Osteoblast (primary cell): ENCODE measurements around the gene GPR78. TPM values are rescaled to one million over a fixed set of nuclear protein-coding genes. Genes with fewer than 3 reads are reported as not detected.

Experiments
- DNase-seq: peaks from one replicate; pipeline ENCODE4 v3.0.0; 2011; ENCODE audit warnings: low spot score, mixed read lengths; ENCODE audit not compliant: insufficient read length; ENCODE audit errors: missing footprints
- H2AFZ ChIP-seq: 2 replicates; pipeline ENCODE4 v1.6.0; 2011; ENCODE audit warnings: mild to moderate bottlenecking, low read length
- H3K27ac ChIP-seq: 2 replicates; pipeline ENCODE4 v1.5.1; 2011; ENCODE audit warnings: mild to moderate bottlenecking, low read depth, low read length, moderate library complexity
- H3K27me3 ChIP-seq: 2 replicates; pipeline ENCODE4 v1.6.0; 2012; ENCODE audit warnings: mild to moderate bottlenecking, control low read depth, inconsistent platforms, low read length, moderate library complexity; ENCODE audit not compliant: insufficient read depth
- H3K36me3 ChIP-seq: 2 replicates; pipeline ENCODE4 v1.5.1; 2011; ENCODE audit warnings: mild to moderate bottlenecking, low read length, control low read depth, moderate library complexity; ENCODE audit not compliant: insufficient read depth
- H3K4me1 ChIP-seq: 2 replicates; pipeline ENCODE4 v1.5.1; 2011; ENCODE audit warnings: mild to moderate bottlenecking, low read length, control low read depth, moderate library complexity; ENCODE audit not compliant: insufficient read depth
- H3K4me2 ChIP-seq: 2 replicates; pipeline ENCODE4 v1.6.0; 2011; ENCODE audit warnings: mild to moderate bottlenecking, low read length; ENCODE audit not compliant: insufficient read depth
- H3K4me3 ChIP-seq: fragments of 200-600 bp; sonication (generic); 3 replicates; pipeline ENCODE4 v1.5.1; 2012; ENCODE audit warnings: mild to moderate bottlenecking, low read length, inconsistent platforms; ENCODE audit not compliant: insufficient read depth
- H3K79me2 ChIP-seq: 2 replicates; pipeline ENCODE4 v1.6.0; 2012; ENCODE audit warnings: mild to moderate bottlenecking, low read length, control low read depth, inconsistent platforms; ENCODE audit not compliant: insufficient read depth
- H3K9me3 ChIP-seq: 2 replicates; pipeline ENCODE4 v1.5.1; 2011; ENCODE audit warnings: low read depth, low read length, control low read depth
- H4K20me1 ChIP-seq: 2 replicates; pipeline ENCODE4 v1.6.0; 2012; ENCODE audit warnings: mild to moderate bottlenecking, low read length, control low read depth; ENCODE audit not compliant: insufficient read depth
- total RNA-seq: library from RNA; depleted of rRNA; stranded (reverse); fragments of >200 nt; gene quantifications from 2 replicates; pipeline ENCODE4 v1.2.3, GENCODE V29; 2012
- TF ChIP-seq, protein P1 (sequence below): IDR thresholded peaks from 2 replicates; pipeline ENCODE4 v1.5.1; 2011; ENCODE audit warnings: mild to moderate bottlenecking, low read depth, low read length, moderate library complexity; ENCODE audit errors: extremely low read depth

Gene GPR78
- total RNA-seq, 1 donor: 1.8 TPM

DNA sequence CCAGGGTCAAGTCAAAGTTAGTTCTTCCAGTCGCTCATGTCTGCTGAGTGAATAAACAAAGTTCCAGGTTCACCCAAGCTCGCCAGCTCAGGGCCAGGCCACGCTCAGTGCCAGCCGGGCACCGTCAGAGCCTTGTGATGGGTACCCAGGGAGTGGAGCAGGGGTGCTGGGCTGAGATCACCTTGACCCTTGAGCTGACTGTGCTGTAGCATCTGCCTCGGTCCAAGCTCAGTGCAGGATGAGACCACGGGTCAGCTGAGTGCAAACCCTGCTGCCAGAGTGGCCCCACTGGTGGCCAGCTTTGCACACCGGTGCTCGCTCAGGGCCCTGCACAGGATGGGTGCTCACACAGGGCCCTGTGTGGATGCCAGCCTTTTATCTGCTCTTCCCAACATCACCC is 16.7 kb downstream of the GPR78 start:
- Histone ChIP-seq H2AFZ (no peak overlapping the region), H3K27ac (no peak overlapping the region), H4K20me1 (peaks cover 50% of the 10 kb centered on the region), H3K4me3 (no peak overlapping the region), H3K4me2 (no peak overlapping the region), H3K9me3 (no peaks in the 10 kb centered on the region), H3K36me3 (peaks cover 5% of the 10 kb centered on the region), H3K4me1 (peaks cover 25% of the 10 kb centered on the region), H3K27me3 (peaks cover 20% of the 10 kb centered on the region), H3K79me2 (no peaks in the 10 kb centered on the region)
- TF ChIP-seq, protein P1, sequence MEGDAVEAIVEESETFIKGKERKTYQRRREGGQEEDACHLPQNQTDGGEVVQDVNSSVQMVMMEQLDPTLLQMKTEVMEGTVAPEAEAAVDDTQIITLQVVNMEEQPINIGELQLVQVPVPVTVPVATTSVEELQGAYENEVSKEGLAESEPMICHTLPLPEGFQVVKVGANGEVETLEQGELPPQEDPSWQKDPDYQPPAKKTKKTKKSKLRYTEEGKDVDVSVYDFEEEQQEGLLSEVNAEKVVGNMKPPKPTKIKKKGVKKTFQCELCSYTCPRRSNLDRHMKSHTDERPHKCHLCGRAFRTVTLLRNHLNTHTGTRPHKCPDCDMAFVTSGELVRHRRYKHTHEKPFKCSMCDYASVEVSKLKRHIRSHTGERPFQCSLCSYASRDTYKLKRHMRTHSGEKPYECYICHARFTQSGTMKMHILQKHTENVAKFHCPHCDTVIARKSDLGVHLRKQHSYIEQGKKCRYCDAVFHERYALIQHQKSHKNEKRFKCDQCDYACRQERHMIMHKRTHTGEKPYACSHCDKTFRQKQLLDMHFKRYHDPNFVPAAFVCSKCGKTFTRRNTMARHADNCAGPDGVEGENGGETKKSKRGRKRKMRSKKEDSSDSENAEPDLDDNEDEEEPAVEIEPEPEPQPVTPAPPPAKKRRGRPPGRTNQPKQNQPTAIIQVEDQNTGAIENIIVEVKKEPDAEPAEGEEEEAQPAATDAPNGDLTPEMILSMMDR: no peak
- no peak for DNase-seq

DNA sequence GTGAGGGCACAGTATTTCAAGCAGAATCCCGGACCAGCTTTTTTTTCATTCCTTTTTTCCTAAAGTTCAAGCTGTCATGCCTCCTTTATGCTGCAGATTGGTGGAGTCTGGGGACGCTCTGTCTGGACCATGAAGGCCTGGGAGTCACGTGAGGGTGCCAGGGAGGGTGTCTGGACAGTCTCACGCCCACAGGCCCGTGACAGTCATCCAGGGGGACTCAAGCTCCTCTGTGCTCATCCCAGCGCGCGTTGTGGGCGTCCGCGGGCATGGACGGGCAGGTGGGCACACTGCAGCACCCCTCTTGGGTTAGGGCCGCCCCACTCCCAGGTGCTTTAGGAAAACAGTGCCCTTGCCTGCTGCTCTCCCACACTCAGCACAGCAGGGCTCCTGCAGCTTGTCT is 17.1 kb downstream of the GPR78 start:
- Histone ChIP-seq H3K27ac (no peak overlapping the region), H2AFZ (no peak overlapping the region), H3K79me2 (no peaks in the 10 kb centered on the region), H3K4me3 (no peak overlapping the region), H3K4me1 (peaks cover 23% of the 10 kb centered on the region), H3K36me3 (peaks cover 5% of the 10 kb centered on the region), H3K27me3 (peaks cover 16% of the 10 kb centered on the region), H3K9me3 (no peaks in the 10 kb centered on the region), H4K20me1 (peaks cover 54% of the 10 kb centered on the region), H3K4me2 (no peak overlapping the region)
- no peak for DNase-seq
- TF ChIP-seq, protein P1: no peak

DNA sequence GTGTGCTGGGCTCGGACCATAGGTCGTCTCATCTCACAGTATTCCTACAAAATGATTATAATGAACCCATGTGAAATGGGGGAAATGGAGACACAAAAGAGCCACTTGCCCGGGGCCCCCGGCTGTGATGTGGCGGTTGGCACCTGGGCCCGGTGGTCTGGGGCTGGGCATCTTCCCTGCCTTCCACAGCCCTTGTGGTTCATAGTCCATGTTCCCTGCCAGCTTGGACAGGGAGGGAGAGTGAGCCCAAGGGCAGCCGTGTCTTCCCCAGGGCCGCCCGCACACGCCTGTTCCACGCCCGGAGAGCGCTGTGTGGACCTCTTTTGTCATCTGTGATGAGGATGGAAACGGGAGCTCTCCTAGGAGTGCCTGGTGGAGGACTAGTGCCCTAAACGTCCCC is 17.6 kb downstream of the GPR78 start:
- peaks cover 59% of the 10 kb centered on the region for H4K20me1 ChIP-seq
- peaks cover 5% of the 10 kb centered on the region for H3K36me3 ChIP-seq
- H3K27me3 ChIP-seq: peaks cover 17% of the 10 kb centered on the region
- no peak overlapping the region for H3K4me3 ChIP-seq
- peaks cover 21% of the 10 kb centered on the region for H3K4me1 ChIP-seq
- no peak overlapping the region for H3K27ac ChIP-seq
- TF ChIP-seq, protein P1: no peak
- no peaks in the 10 kb centered on the region for H3K9me3 ChIP-seq
- DNase-seq: no peak
- no peak overlapping the region for H3K4me2 ChIP-seq
- H3K79me2 ChIP-seq: no peaks in the 10 kb centered on the region
- no peak overlapping the region for H2AFZ ChIP-seq

DNA sequence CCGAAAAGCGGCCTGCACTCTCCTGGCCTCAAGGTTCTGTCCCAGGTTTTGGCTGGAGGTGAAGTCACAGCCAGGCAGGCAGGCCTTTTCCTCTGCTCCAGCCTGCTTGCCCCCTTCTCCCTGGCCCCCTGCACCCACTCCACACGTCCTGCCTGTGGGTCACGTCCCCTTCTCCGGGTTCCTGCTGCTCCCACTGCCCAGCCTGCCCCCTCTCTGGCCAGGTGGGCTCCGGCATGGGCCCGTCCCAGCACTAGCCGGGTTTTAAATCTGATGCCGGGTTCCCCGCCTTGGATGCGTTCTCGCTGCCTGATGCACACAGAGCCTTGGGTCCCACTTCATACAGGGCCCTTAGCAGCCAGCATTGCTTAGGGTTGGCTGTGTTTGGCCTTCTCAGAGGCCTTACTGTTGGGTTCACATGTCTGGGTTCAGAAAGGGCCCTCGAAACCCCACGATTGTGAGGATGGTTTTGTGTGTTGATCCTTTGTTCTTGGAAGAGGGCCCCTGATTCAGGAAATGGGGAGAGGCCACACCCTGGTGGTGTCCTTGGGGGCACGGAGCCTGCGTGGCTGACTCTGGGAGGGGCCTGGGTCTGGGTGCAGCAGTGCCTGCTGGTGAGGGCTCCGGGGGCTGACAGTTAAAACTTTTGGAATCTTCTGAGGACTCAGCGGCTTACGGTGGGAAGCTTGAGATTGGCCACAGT is 18.3 kb downstream of the GPR78 start:
- H2AFZ ChIP-seq: no peak overlapping the region
- no peak overlapping the region for H3K27ac ChIP-seq
- DNase-seq: no peak
- peaks cover 16% of the 10 kb centered on the region for H3K4me1 ChIP-seq
- H3K4me3 ChIP-seq: no peak overlapping the region
- H3K4me2 ChIP-seq: no peak overlapping the region
- TF ChIP-seq, protein P1: no peak
- peaks cover 9% of the 10 kb centered on the region for H3K27me3 ChIP-seq
- H4K20me1 ChIP-seq: peaks cover 62% of the 10 kb centered on the region
- H3K9me3 ChIP-seq: no peaks in the 10 kb centered on the region
- peaks cover 5% of the 10 kb centered on the region for H3K36me3 ChIP-seq
- no peaks in the 10 kb centered on the region for H3K79me2 ChIP-seq
